Measurements from ENCODE around the gene FNBP1. TPM values are rescaled to one million over a fixed set of nuclear protein-coding genes. Genes with fewer than 3 reads are reported as not detected.

The FNBP1 gene
- polyA plus RNA-seq, 3 donors = 37.6 to 60.7 (median 51.4) TPM

DNA sequence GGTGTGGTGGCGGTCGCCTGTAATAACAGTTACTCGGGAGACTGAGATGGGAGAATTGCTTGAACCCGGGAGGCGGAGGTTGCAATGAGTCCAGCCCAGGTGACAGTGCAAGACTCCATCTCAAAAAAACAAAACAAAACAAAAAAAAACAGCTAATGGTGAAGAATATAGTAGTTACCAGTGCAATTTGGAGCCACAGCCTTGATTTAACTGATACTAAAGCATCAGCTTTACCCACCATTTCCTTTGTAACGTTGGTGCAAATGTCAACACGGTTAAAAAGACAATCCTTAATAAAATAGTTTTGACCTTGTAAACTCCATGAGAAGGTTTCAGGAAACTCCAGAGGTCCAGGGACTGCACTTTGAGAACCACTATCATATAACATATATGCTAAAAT lies 41.8 kb downstream of the FNBP1 start:
- H4K20me1 ChIP-seq (ENCODE audit: insufficient read depth, low read length) = peaks cover 79% of the 10 kb centered on the region
- intact Hi-C loops (cut with micrococcal nuclease) = no loop called here
- no peak overlapping the region for H2AFZ ChIP-seq (ENCODE audit: insufficient read depth, low read depth, low read length, poor library complexity, severe bottlenecking)
- H3K27me3 ChIP-seq (ENCODE audit: control insufficient read depth in 2 of 2, insufficient read depth in 2 of 2, low read length in 2 of 2) = no peaks in the 10 kb centered on the region
- Mint-ChIP-seq H3K9me3 (no peaks in the 10 kb centered on the region), H3K4me1 (peaks cover 21% of the 10 kb centered on the region), H3K4me3 (no peak overlapping the region), H3K27ac (peak overlapping the region in 5 of 7 donors; percentile 33 to 79 (median 50)), H3K36me3 (peaks cover 14 to 30% of the 10 kb centered on the region in 2 donors), H3K27me3 (ENCODE audit: low read depth in 3 of 3) (no peaks in the 10 kb centered on the region)
- TF ChIP-seq, protein P1, sequence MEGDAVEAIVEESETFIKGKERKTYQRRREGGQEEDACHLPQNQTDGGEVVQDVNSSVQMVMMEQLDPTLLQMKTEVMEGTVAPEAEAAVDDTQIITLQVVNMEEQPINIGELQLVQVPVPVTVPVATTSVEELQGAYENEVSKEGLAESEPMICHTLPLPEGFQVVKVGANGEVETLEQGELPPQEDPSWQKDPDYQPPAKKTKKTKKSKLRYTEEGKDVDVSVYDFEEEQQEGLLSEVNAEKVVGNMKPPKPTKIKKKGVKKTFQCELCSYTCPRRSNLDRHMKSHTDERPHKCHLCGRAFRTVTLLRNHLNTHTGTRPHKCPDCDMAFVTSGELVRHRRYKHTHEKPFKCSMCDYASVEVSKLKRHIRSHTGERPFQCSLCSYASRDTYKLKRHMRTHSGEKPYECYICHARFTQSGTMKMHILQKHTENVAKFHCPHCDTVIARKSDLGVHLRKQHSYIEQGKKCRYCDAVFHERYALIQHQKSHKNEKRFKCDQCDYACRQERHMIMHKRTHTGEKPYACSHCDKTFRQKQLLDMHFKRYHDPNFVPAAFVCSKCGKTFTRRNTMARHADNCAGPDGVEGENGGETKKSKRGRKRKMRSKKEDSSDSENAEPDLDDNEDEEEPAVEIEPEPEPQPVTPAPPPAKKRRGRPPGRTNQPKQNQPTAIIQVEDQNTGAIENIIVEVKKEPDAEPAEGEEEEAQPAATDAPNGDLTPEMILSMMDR (IDR thresholded peaks at IDR 0.05) = no peak
- H3K4me3 ChIP-seq (replicated peaks in 1 of 3; ENCODE audit: low read depth in 2 of 3, low read length in 3 of 3) = no peak overlapping the region
- no CpG with 5 or more reads among the region's 7 CpGs for WGBS (ENCODE audit: insufficient coverage)
- no peak overlapping the region for H3K4me2 ChIP-seq (replicated peaks; ENCODE audit: extremely low read depth, low read length, poor library complexity, severe bottlenecking)
- peaks cover 98% of the 10 kb centered on the region for H3K79me2 ChIP-seq (ENCODE audit: insufficient read depth, low read length)
- no peaks in the 10 kb centered on the region for H3K9me3 ChIP-seq (replicated peaks in 1 of 2; ENCODE audit: control insufficient read depth in 1 of 2, insufficient read depth in 1 of 2, low read length in 2 of 2)
- peaks cover 3 to 18% of the 10 kb centered on the region in 2 donors for H3K36me3 ChIP-seq (replicated peaks in 1 of 2; ENCODE audit: control insufficient read depth in 1 of 2, insufficient read depth in 2 of 2, low read length in 2 of 2)
- H3K27ac ChIP-seq (ENCODE audit: low read depth in 1 of 2, low read length in 2 of 2) = no peak overlapping the region
- H3K4me1 ChIP-seq (ENCODE audit: control insufficient read depth in 1 of 2, insufficient read depth in 2 of 2, low read length in 2 of 2) = peaks cover 15 to 17% of the 10 kb centered on the region in 2 donors
- DNase-seq = no peak
- H3K9ac ChIP-seq (ENCODE audit: insufficient read depth, low read length, poor library complexity, severe bottlenecking) = no peak overlapping the region

DNA sequence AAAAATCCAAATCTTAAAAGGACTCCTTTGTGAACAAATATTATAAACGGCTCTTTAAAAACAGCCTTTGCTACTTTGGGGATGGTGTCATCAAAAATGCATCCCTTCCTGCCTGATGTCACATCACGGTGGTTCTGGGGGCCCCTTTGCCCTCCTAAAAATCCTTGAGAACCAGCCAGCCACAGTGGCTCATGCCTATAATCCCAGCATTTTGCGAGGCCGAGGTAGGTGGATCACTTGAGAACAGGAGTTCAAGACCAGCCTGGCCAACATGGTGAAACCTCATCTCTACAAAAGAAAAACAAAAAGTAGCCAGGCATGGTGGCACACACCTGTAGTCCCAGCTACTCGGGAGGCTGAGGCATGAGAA lies 43.9 kb downstream of the FNBP1 start:
- Histone ChIP-seq H3K9ac (ENCODE audit: insufficient read depth, low read length, poor library complexity, severe bottlenecking) (no peak overlapping the region), H3K27ac (ENCODE audit: low read depth in 1 of 2, low read length in 2 of 2) (peak overlapping the region in 1 of 2 donors; percentile 57), H4K20me1 (ENCODE audit: insufficient read depth, low read length) (peaks cover 66% of the 10 kb centered on the region), H3K4me1 (ENCODE audit: control insufficient read depth in 1 of 2, insufficient read depth in 2 of 2, low read length in 2 of 2) (peaks cover 27 to 33% of the 10 kb centered on the region in 2 donors), H3K9me3 (replicated peaks in 1 of 2; ENCODE audit: control insufficient read depth in 1 of 2, insufficient read depth in 1 of 2, low read length in 2 of 2) (no peaks in the 10 kb centered on the region), H3K27me3 (ENCODE audit: control insufficient read depth in 2 of 2, insufficient read depth in 2 of 2, low read length in 2 of 2) (no peaks in the 10 kb centered on the region), H2AFZ (ENCODE audit: insufficient read depth, low read depth, low read length, poor library complexity, severe bottlenecking) (no peak overlapping the region), H3K4me2 (replicated peaks; ENCODE audit: extremely low read depth, low read length, poor library complexity, severe bottlenecking) (no peak overlapping the region), H3K79me2 (ENCODE audit: insufficient read depth, low read length) (peaks cover 99% of the 10 kb centered on the region), H3K36me3 (replicated peaks in 1 of 2; ENCODE audit: control insufficient read depth in 1 of 2, insufficient read depth in 2 of 2, low read length in 2 of 2) (peaks cover 1 to 20% of the 10 kb centered on the region in 2 donors), H3K4me3 (replicated peaks in 1 of 3; ENCODE audit: low read depth in 2 of 3, low read length in 3 of 3) (no peak overlapping the region)
- H3K27me3 Mint-ChIP-seq (ENCODE audit: low read depth in 3 of 3) = no peaks in the 10 kb centered on the region
- H3K27ac Mint-ChIP-seq = peak overlapping the region in 5 of 7 donors; percentile 21 to 79 (median 61)
- intact Hi-C loops (cut with micrococcal nuclease) = loop anchor here (5.0 to 10.0 kb wide), 4 partner anchors 33 to 112 kb away; no protein-coding TSS in a partner anchor
- peaks cover 20 to 34% of the 10 kb centered on the region in 2 donors for H3K36me3 Mint-ChIP-seq
- no peak overlapping the region for H3K4me3 Mint-ChIP-seq
- peaks cover 36% of the 10 kb centered on the region for H3K4me1 Mint-ChIP-seq
- WGBS (ENCODE audit: insufficient coverage) = 71% methylated on average over 3 of the region's 5 CpGs
- no peaks in the 10 kb centered on the region for H3K9me3 Mint-ChIP-seq
- TF ChIP-seq, protein P1 (IDR thresholded peaks at IDR 0.05) = no peak
- no peak for DNase-seq
